Measurements from ENCODE around the gene PIGK.

Gene PIGK

DNA sequence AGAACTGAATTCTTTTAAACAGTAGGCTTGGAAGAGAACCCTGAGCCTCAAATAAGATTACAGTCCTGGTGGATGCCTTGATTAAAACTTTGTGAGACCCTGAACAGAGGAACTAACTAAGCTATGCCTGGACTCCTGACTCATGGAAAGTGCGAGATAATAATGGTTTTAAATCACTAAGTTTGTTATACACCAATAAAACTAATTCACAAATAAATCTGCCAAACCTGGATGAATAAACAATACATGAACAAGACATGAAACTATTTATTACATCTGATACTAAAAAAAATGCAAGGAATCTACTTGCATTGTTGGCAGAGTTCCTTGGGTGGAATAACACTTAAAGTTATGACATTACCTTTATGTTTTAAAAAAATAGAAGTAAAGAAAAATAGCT lies 118.4 kb downstream of the PIGK start (continued):
- TF ChIP-seq GLIS1 (tag by site-specific recombination; IDR thresholded peaks at IDR 0.05) = no peak

DNA sequence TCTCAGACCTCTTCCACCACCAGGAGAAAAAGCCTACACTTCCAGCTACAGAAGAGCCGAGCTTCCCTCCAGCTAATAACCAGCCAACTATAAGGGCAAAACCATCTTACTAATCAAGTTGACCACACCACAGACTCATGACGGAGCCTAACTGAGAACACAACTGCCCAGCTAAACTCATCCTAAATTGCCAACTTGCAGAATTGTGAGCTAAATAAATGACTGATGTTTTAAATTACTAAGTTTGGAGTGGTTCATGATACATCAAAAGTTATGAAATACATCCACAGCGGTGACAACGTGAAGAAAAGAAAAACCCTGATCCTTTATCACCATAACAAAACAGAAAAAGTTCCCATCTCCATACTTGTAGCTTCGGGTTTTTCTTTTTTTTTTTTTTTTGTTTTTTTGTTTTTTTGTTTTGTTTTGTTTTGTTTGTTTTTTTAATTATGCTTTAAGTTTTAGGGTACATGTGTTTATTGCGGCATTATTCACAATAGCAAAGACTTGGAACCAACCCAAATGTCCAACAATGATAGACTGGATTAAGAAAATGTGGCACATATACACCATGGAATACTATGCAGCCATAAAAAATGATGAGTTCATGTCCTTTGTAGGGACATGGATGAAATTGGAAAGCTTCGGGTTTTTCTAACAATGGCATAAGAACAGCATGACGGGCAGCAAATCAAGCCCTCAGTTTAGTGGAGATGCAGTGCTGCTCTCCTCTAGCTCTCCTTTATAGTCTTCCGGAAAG lies 122.6 kb downstream of the PIGK start:
- POLR2A ChIA-PET = interaction anchor here (0.7 kb wide), 1 partner anchor 961 kb away, joined by 4 read pairs; no protein-coding TSS in a partner anchor
- peak; percentile 72 for TF ChIP-seq ZNF146 (tag by site-specific recombination; IDR thresholded peaks at IDR 0.05)
- TF ChIP-seq ZNF580 (tag by site-specific recombination; IDR thresholded peaks at IDR 0.05) = peak; percentile 68; the same call in 1 of the 2 replicates
- TF ChIP-seq GFI1B (tag by site-specific recombination; IDR thresholded peaks at IDR 0.05) = no peak
- TF ChIP-seq ZNF423 (tag by site-specific recombination; IDR thresholded peaks at IDR 0.05) = no peak
- TF ChIP-seq ZNF324 (tag by site-specific recombination; IDR thresholded peaks at IDR 0.05) = no peak
- no peaks in the 10 kb centered on the region for H3K9me3 ChIP-seq (ENCODE audit: control insufficient read depth, insufficient read depth, low read depth, low read length)
- H3K4me3 ChIP-seq (ENCODE audit: low read depth, low read length) = no peak overlapping the region
- no peak overlapping the region for H3K27ac ChIP-seq (ENCODE audit: extremely low read depth, low read depth, low read length)
- H3K4me1 ChIP-seq (ENCODE audit: control insufficient read depth, insufficient read depth, low read length) = no peaks in the 10 kb centered on the region
- no peaks in the 10 kb centered on the region for H3K36me3 ChIP-seq (ENCODE audit: control insufficient read depth in 2 of 2, insufficient read depth in 1 of 2, low read length in 2 of 2)
- CTCF ChIA-PET = no interaction called here

GRCh38 chr1:77095236-77095635 lies 124.0 kb downstream of the PIGK start:
- Histone ChIP-seq H3K4me1 (ENCODE audit: control insufficient read depth, insufficient read depth, low read length) (no peaks in the 10 kb centered on the region), H3K9me3 (ENCODE audit: control insufficient read depth, insufficient read depth, low read depth, low read length) (no peaks in the 10 kb centered on the region), H3K36me3 (ENCODE audit: control insufficient read depth in 2 of 2, insufficient read depth in 1 of 2, low read length in 2 of 2) (no peaks in the 10 kb centered on the region), H3K4me3 (ENCODE audit: low read depth, low read length) (no peak overlapping the region), H3K27ac (ENCODE audit: extremely low read depth, low read depth, low read length) (no peak overlapping the region)
- CTCF ChIA-PET = no interaction called here
- TF ChIP-seq WT1 (tag by site-specific recombination; IDR thresholded peaks at IDR 0.05) = peak; percentile 45
- no peak for TF ChIP-seq FEZF1 (tag by site-specific recombination; IDR thresholded peaks at IDR 0.05)
- peak; percentile 40; the same call in 1 of the 2 replicates for TF ChIP-seq ZIC2 (tag by site-specific recombination; IDR thresholded peaks at IDR 0.05)
- TF ChIP-seq ZNF311 (tag by site-specific recombination; IDR thresholded peaks at IDR 0.05; ENCODE audit: borderline replicate concordance) = no peak
- POLR2A ChIA-PET = no interaction called here

GRCh38 chr1:77089756-77090155 lies 129.5 kb downstream of the PIGK start:
- POLR2A ChIA-PET = no interaction called here

DNA sequence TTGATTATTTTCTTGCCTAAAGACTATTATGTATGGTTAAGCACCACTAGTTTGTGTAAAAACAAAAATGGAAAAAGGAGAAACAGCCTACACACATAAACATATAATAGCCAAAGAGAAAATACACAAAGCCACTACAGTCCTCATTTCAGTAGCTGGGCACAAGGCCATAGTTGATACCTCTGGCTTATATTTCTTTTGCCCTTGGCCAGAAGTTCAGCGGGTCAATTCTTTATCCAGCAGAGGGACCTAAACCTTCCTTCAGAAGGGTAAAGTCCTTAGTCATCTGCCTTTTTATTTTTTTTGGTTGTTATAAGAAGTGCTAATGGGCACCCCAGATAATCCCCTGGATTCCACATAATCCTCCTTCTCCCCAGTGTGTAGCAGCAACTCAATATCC lies 134.1 kb downstream of the PIGK start:
- no peak overlapping the region for H3K27ac ChIP-seq (ENCODE audit: extremely low read depth, low read depth, low read length)
- no peak overlapping the region for H3K4me3 ChIP-seq (ENCODE audit: low read depth, low read length)
- ChIA-PET CTCF (no interaction called here), POLR2A (no interaction called here)
- H3K36me3 ChIP-seq (ENCODE audit: control insufficient read depth in 2 of 2, insufficient read depth in 1 of 2, low read length in 2 of 2) = no peaks in the 10 kb centered on the region
- no peaks in the 10 kb centered on the region for H3K4me1 ChIP-seq (ENCODE audit: control insufficient read depth, insufficient read depth, low read length)
- H3K9me3 ChIP-seq (ENCODE audit: control insufficient read depth, insufficient read depth, low read depth, low read length) = no peaks in the 10 kb centered on the region
- TF ChIP-seq OSR2 (tag by site-specific recombination; IDR thresholded peaks at IDR 0.05) (no peak), RBAK (tag by site-specific recombination; IDR thresholded peaks at IDR 0.05) (no peak), ZBTB48 (tag by site-specific recombination; IDR thresholded peaks at IDR 0.05) (no peak), ZNF785 (tag by site-specific recombination; IDR thresholded peaks at IDR 0.05) (no peak), ZNF202 (tag by site-specific recombination; IDR thresholded peaks at IDR 0.05; ENCODE audit: borderline replicate concordance) (no peak), ZNF791 (tag by site-specific recombination; IDR thresholded peaks at IDR 0.05) (no peak)

More at GRCh38 chr1:77089756-77090155, 129.5 kb downstream of the PIGK start:
- CTCF ChIA-PET = no interaction called here
- H3K27ac ChIP-seq (ENCODE audit: extremely low read depth, low read depth, low read length) = no peak overlapping the region
- no peaks in the 10 kb centered on the region for H3K4me1 ChIP-seq (ENCODE audit: control insufficient read depth, insufficient read depth, low read length)
- no peaks in the 10 kb centered on the region for H3K36me3 ChIP-seq (ENCODE audit: control insufficient read depth in 2 of 2, insufficient read depth in 1 of 2, low read length in 2 of 2)
- no peak for TF ChIP-seq KLF8 (tag by site-specific recombination; IDR thresholded peaks at IDR 0.05)
- H3K4me3 ChIP-seq (ENCODE audit: low read depth, low read length) = no peak overlapping the region
- no peaks in the 10 kb centered on the region for H3K9me3 ChIP-seq (ENCODE audit: control insufficient read depth, insufficient read depth, low read depth, low read length)
